Cardiac septum (tissue), 1 donor: ENCODE measurements around the gene CENPC. TPM values are rescaled to one million over a fixed set of nuclear protein-coding genes. Genes with fewer than 3 reads are reported as not detected.
"Not testable (repeated sequence)": the region's sequence is repeated elsewhere in the genome, so short reads cannot be mapped to it uniquely, and the experiment has no call there.

Source experiments
- DNase-seq: peaks from one replicate; pipeline ENCODE4 v3.0.0-alpha.2; 2020; ENCODE audit warnings: low spot score
- intact Hi-C: fragments of 100-400 bp; cut with DNase I; formaldehyde crosslinking; loops from one replicate; pipeline ENCODE4 v1.14.0; 2022
- total RNA-seq: library from RNA; stranded (reverse); fragmentation: NEBNext Ultra II Directional; extraction: Animal tissue kit (Norgen Biotek cat#: 25700); gene quantifications from one replicate; pipeline ENCODE4 v1.2.1, GENCODE V29; 2021
- donor health status: DM: no; HTN: no; CAD: no.

The CENPC gene
- total RNA-seq, 1 donor from 2014 or later = 9.3 TPM

DNA sequence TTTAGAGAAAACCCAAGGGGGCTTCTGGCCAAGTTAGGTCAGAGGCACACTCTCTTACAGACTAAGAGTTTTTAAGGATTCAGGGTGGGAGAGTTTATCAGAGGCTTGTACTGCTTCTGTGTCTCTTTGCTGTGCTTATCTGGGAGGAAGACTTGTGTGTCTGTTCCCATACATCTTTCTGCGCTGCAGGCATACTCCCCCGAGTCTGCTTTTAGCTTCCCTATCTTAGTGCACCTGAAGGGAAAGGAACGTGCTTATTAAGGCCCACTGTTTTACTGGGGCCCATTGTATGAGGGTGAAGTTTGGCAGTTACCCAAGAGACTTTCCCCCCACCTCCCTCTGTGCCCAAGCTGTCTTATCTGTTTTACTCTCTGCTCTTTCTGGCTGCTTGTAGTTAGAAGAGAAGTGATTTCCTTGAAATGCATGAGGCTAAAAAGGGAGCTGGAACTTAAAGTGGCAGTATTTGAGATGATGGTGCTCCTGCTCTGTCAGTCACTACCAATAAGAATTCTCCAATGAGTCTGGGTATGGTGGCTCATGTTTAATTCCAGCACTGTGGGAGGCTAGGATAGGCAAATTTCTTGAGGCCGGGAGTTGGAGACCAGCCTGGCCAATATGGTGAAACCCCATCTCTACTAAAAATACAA lies 7.0 kb upstream of the CENPC start:
- intact Hi-C loops, DNase-seq: not testable (repeated sequence)

DNA sequence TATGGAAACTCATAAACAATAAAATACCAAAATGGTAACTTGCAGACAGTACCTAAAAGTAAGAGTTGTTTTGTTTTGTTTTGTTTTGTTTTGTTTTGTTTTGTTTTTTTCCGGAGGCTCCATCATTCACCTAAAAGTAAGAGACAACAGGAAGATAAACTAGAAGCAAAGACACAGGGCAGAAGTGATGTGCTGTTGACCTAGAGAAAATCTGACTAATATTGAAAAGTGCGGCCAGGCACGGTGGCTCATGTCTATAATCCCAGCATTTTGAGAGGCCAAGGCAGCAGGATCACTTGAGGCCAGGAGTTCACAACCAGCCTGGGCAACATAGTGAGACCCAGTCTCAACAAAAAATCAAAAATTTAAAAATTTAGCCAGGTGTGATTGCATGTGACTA lies 5.6 kb upstream of the CENPC start:
- intact Hi-C loops = no loop called here

DNA sequence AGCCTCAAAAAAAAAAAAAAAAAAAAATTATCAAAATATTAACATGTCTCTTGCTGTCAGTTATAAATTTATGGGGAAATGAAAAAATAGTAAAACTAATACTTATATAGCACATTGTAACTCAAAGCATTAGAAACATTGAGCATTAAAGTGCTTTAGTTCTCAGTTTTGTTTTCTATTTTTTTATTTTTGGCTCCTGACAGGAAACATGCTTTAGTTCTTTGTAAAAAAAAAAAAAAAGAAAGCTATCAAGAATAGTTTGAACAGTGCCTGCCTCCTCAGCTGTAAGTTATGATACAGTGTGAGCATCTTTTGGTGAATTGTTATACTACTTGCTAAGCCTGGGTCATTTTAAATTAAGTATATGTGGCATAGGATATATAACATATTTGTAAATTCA lies 5.1 kb upstream of the CENPC start:
- DNase-seq = no peak
- intact Hi-C loops = no loop called here

More for the DNA sequence above, 5.6 kb upstream of the CENPC start:
- DNase-seq = no peak

DNA sequence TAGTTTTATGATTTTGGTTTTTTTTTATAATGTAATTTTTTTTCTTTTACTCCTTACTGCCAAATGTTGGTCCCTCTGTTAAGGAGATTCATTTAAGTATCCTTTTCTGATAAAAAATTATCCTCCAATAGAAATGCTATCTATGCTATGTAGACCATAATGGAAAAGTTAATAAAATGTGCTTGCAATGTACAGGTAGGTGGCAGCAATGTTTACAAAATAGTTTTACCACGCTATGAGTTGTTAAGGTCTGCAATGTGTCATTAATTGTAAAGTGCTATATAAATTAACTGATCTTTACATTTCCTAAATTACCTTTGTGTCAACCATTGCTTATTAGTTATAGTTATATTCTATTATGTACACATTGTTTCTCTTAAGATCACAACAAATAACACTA lies 3.8 kb upstream of the CENPC start:
- DNase-seq = no peak
- intact Hi-C loops = loop anchor here (5.0 kb wide), 1 partner anchor 153 kb away; the partner anchor contains the start of gene UBA6

DNA sequence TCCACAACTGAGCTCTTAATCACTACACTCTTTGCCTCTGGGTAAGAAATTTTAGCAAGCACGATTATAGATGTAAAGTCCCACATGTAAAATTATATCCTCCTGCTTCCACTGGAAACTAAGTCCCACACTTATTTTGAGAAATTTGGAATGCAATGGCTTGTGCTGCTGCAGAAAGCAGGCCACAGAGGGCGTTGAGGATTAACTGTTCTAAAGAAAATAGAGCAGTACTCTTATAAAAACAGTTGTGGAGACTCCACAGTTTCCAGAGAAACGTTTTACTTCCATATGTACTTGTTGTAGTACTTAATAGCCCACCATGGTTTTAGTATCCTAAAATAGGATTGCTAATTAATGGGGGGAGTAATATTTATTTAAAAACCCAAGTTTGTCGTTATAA lies 1.7 kb upstream of the CENPC start:
- intact Hi-C loops = loop anchor here (5.0 kb wide), 1 partner anchor 155 kb away; the partner anchor contains the start of gene UBA6
- no peak for DNase-seq

DNA sequence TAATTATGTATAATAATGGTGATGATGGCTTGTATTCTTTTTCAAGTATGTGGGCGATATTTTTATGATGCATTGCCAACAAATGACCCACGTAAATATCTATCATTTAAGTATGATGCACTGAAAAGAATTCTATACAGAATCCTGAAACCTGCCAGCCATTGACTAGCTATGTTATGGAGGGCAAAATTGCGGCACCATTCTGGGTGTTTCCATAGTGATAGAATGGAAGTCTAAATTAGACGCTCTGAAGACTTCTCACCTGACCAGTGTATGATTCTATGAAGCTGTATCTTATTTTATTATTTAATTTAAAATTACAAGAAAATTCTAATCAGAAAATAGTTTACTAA lies 677 bp upstream of the CENPC start:
- intact Hi-C loops = loop anchor here (5.0 kb wide), 1 partner anchor 156 kb away; the partner anchor contains the start of gene UBA6
- no peak for DNase-seq

DNA sequence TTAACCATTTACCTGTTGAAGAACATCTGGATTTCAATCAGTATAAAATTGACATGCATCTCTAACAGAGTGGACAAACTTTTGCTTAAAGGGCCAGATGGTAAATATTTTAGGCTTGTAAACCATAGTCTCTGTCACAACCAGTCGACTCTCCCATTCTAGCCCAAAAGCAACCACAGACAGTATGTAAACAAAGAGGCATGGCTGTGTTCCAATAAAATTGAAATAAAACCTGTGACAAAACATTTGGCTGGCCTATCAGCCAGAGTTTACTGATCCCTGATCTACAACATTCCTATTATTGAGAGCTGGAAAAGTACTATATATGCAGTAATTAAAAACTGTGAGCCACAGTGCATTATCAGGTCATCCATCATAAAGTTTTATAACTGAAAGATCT lies 3.2 kb downstream of the CENPC start:
- intact Hi-C loops = no loop called here
- no peak for DNase-seq

DNA sequence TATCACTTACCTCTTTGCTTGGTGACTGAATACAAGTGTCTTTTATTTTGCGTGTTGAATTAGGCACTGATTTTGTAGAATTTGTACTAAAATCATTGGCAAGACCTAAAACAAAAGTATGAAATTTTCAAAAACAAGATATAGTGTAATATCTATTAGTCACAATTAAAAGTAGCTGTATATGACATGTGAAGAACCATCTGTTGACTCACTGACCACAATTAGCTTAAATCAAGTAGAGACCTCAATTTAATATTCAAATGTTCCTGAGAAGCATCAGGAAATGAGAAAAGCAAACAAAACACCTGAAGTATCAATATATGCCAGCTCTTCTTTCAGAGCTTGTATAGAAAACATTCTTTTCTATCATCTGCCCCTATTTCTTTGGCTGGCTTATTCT lies 5.5 kb downstream of the CENPC start:
- no peak for DNase-seq
- intact Hi-C loops = no loop called here

DNA sequence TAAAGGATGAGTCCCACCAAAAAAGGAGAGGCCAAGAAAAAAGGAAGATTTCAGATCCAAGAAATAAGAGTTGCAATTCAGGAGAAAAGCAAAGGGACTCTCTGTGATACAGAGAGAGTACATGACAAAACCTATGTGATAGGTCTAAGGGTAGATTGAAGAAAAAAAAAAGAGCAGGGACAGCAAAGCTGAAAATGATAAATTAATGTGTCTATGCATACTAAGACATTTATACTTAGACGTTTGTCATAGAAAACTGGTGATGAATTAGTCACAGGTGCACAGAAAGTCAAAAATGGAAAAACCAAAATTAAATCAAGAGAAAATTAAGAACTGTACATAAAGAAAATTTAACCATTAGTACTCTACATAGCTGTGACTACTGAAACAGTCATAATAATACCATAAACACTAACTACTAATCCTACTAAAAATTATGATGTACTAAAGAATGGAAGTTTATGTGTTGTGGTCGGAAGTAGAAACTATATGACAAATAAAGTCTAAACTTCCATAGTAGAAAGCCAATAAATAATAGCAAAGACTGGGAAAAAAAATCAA lies 9.9 kb downstream of the CENPC start:
- intact Hi-C loops = no loop called here
- no peak for DNase-seq

DNA sequence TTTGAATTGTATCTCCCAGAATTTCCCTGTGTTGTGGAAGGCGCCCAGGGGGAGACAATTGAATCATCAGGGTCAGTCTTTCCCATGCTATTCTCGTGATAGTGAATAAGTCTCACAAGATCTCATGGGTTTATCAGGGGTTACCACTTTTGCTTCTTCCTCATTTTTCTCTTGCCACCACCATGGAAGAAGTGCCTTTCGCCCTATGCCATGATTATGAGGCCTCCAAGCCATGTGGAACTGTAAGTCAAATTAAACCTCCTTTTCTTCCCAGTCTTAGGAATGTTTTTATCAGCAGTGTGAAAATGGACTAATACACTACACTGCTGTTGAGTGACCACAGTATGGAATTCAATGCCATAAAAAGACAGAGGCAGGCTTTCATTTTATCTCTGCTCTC lies 12.2 kb downstream of the CENPC start:
- DNase-seq = no peak
- intact Hi-C loops = no loop called here

DNA sequence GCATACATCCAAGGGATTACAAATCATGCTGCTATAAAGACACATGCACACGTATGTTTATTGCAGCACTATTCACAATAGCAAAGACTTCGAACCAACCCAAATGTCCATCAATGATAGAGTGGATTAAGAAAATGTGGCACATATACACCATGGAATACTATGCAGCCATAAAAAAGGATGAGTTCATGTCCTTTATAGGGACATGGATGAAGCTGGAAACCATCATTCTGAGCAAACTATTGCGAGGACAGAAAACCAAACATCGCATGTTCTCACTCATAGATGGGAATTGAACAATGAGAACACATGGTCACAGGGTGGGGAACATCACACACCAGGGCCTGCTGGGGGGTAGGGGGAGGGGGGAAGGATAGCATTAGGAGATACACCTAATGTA lies 12.9 kb downstream of the CENPC start:
- intact Hi-C loops, DNase-seq: not testable (repeated sequence)

DNA sequence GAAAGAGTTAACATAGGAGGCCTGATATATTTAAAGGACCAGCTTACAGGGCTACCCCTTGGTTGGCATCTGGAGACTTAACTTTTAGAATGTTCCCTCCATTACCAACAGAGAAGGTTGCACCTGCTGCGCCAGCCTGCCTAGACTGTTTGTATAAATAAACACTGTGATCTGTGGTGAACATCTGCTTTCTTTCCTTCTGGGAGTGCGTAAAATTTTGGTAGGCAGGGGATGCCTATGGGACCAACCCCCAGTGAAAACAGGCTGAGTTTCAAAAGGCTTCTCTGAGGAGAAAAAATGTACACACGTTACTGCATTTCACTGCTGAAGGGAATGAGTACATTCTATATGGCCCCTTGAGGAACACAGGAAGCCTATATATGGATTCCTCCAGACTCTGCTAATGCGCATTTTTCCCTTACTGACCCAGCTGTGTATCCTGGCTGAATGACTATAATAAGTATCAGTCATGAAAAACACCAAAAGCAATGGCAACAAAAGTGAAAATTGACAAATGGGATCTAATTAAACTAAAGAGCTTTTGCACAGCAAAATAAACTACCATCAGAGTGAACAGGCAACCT lies 13.8 kb downstream of the CENPC start:
- DNase-seq = no peak

DNA sequence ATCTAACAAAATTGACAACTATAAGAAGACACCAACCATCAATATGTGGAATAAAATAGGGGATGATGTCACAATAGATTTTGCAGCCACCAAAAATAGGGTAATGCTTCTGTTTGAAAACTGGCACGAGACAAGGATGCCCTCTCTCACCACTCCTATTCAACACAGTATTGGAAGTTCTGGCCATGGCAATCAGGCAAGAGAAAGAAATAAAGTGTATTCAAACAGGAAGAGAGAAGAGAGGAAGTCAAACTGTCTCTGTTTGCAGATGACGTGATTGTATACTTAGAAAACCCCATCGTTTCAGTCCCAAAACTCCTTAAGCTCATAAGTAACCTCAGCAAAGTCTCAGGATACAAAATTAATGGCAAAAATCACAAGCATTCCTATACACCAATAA lies 21.2 kb downstream of the CENPC start:
- intact Hi-C loops, DNase-seq: not testable (repeated sequence)

More for the DNA sequence above, 13.8 kb downstream of the CENPC start:
- intact Hi-C loops = no loop called here

DNA sequence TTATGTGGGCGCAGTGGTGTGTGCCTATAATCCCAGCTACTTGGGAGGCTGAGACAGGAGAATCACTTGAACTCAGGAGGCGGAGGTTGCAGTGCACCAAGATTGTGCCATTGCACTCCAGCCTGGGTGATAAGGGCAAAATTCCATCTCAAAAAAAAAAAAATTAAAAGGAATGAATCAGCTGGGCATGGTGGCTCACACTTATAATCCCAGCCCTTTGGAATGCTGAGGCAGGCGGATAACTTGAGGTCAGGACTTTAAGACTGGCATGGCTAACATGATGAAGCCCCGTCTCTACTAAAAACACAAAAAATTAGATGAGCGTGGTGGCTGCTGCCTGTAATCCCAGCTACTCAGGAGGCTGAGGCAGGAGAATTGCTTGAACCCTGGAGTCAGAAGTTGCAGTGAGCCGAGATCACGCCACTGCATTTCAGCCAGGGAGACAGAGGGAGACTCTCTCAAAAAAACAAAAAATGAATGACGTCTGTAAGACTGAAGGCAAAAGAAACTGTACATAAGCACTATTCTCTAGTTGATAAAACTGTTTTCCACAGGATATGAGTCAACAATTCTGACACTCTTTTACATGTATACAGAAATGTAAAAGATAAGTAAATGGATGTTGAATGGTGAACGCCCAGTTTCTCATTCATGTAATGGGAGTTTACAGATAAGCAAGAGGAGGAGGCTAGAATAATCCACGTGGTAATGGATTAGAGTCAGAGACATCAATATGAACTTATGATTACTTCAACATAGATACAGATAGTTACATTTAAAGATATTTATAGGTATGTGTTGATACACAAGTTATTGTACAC lies 22.2 kb downstream of the CENPC start:
- DNase-seq = no peak
- intact Hi-C loops = no loop called here

DNA sequence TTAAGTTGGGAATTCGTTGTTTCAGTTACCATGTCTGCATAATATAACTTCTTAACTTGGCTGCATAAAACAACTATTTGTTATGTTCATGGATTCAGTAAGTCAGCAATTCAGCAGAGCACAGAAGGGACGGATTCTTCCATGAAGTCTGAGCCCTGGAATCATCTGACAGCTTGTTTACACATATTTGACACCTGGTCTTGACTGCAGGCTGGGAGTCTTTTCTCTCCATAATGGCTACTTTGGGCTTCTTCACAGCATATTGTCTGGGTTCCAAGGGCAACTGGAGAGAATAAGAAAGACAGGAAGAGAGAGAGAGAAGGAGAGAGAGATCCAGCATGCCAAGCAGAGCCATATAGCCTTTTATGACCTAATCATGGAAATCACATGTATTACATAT lies 23.1 kb downstream of the CENPC start:
- intact Hi-C loops = no loop called here

DNA sequence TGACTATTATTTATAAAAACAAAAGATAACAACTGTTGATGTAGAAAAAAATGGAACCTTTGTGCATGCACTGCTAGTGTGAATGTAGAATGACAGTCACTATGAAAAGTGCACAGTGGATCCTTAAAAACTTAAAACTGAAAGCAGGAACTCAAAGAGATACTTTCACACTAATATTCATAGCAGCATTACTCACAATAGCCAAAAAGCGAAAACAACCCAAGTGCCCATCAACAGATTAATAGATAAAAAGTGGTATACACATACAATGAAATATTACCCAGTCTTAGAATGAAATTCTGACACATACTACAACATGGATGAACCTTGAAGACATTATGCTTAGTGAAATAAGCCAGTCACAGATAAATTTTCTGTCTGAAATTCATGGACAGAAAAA lies 23.8 kb downstream of the CENPC start:
- DNase-seq = no peak
- intact Hi-C loops = no loop called here

More for the DNA sequence above, 23.1 kb downstream of the CENPC start:
- DNase-seq = no peak

DNA sequence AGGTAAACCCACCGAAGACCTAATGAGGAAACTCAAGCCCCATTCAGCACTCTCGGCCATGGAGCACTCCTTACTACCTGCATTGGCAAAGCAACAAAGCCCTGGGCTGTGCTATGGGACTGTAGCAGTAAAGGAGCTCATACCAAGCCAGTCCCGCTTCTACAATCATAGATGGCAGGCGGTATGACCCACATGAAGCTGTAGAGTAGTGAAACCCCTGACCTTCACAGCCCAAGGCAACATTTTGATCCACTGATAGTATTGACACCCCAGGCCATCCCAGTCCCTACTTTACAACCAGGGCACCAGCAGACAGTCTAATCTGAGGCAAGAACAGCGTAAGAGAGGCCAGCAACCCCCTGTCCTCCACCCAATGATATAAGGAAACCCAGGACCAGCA lies 25.2 kb downstream of the CENPC start:
- DNase-seq = no peak
- intact Hi-C loops = no loop called here

DNA sequence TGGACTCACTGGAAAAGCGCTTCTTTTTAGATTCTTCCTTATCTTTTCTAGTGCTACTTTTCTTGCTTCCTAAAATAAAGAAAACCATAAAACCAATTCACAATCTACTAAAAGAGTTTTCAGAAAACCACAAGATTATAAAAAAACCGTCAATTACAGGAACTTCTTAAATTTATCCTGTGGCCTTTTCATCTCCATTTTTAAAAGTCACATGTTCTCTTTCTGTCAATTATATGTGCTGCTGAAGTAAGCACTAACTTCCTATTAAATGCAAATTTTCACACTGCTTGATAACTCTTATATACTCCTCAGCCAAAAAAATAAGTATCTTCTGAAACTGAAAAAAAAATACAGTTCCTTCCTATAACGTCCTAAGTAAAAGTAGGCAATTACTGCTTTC lies 32.8 kb downstream of the CENPC start:
- intact Hi-C loops = no loop called here
- no peak for DNase-seq

DNA sequence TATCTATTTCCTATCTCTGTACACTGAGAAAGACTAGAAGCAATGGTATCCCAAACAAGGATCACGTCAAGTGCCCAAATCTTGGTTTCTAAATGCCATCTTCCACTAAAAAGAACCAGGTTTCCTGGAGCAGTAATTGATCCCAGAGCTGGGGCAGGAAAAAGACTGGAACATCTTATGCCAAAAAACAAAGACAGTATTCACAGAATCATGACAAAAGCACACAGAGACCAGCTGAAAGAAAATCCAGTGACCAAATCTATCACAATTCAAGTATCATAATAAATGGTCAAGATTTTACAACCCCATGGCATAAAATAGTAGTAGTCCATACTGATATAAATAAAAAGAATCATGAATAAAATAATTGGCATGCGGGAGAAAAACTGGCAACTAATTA lies 44.9 kb downstream of the CENPC start:
- DNase-seq = no peak
- intact Hi-C loops = no loop called here

DNA sequence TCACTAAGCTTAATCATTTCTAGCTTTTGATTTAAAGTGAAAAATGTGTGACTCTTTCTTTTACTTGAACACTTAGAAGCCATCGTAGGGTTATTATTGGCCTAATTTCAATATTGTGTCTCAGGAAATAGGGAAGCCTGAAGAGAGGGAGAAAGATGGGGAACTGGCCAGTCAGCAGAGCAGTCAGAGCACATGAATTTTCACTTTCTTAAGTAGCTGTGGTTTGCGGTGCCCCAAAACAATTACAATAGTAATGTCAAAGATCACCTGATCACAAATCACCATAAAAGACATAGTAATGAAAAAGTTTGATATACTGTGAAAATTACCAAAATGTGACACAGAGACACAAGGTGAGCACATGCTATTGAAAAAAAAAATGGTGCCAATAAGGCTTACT lies 45.5 kb downstream of the CENPC start:
- intact Hi-C loops = no loop called here
- DNase-seq = no peak
